Activated naive CD8-positive, alpha-beta T cell treated with anti-CD3 and anti-CD28 coated beads, Interleukin-2, amount 50 U/mL, for 24 hours (primary cell): ENCODE data around the gene GUCA2A.

Source experiments
- ATAC-seq: fragments of 150-1000 bp; cut with Tn5 transposase; one replicate; pipeline ENCODE4 v1.10.0; 2021
- DNase-seq: peaks from one replicate; pipeline ENCODE4 v3.0.0; 2021
- H3K27ac Mint-ChIP-seq: one replicate; pipeline ENCODE4 v1.8.0; 2021; ENCODE audit warnings: mild to moderate bottlenecking, mixed read lengths
- H3K27me3 Mint-ChIP-seq: one replicate; pipeline ENCODE4 v1.8.0; 2021; ENCODE audit warnings: mixed read lengths
- H3K36me3 Mint-ChIP-seq: one replicate; pipeline ENCODE4 v1.8.0; 2021; ENCODE audit warnings: low read depth, mixed read lengths
- H3K4me1 Mint-ChIP-seq: one replicate; pipeline ENCODE4 v1.8.0; 2021; ENCODE audit warnings: mixed read lengths
- H3K4me3 Mint-ChIP-seq: one replicate; pipeline ENCODE4 v1.8.0; 2021; ENCODE audit warnings: mild to moderate bottlenecking, moderate library complexity, mixed read lengths
- H3K9me3 Mint-ChIP-seq: one replicate; pipeline ENCODE4 v1.8.0; 2021; ENCODE audit warnings: mixed read lengths

The GUCA2A gene

DNA sequence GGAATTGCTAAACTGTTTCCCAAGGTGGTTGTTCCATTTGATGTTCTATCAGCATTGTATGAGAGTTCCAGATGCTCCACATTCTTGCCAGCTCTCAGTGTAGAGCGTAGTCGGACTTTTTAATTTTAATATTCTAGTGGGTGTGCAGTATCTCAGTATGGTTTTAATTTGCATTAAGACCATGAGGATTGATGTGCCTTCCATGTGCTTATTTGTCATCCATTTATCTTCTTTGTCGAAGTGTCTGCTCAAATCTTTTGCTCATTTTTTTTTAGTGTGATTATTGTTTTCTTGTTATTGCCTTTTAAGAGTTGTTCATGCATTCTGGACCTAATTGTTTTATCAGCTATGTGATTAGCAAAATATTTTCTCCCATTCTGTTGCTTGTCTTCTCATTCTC, 25.1 kb downstream of the GUCA2A start:
- no peak for ATAC-seq
- no peak overlapping the region for H3K4me3 Mint-ChIP-seq
- no peak overlapping the region for H3K27ac Mint-ChIP-seq
- peaks cover 6% of the 10 kb centered on the region for H3K4me1 Mint-ChIP-seq
- H3K27me3 Mint-ChIP-seq = peaks cover 15% of the 10 kb centered on the region
- H3K9me3 Mint-ChIP-seq = no peaks in the 10 kb centered on the region
- no peak for DNase-seq
- H3K36me3 Mint-ChIP-seq = no peaks in the 10 kb centered on the region

DNA sequence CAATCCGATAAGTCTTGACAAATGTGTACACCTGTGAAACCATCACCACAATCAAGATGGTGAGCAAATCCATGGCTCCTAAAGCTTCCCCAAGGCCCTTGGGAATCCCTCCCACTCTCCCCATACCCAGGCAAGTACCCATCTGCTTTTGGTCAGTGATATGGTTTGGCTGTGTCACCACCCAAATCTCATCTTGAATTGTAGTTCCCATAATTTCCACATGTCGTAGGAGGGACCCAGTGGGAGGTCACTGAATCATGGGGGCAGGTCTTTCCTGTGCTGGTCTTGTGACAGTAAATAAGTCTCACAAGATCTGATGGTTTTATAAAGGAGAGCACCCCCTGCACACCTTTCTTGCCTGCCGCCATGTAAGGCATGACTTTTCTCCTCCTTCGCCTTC, 26.0 kb downstream of the GUCA2A start:
- peaks cover 6% of the 10 kb centered on the region for H3K4me1 Mint-ChIP-seq
- no peak for DNase-seq

DNA sequence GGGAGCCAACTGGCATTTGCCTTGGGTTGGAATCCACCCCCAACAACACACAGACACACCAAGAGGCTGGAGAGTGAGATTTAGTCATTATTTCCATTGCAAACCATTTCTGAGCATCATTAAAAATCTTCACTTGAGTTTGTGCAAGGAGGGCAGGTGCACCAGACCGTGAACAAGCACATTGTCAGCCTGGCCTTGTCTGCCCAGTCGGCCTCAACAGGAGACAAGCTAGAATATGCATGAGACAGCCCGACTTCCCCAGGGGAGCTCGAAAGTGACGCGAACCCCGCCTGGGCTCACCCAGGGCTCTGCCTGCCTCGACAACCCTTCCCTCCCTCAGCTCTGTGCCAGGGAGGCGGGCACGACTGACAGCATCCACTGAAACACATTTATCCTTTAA, 26.8 kb downstream of the GUCA2A start:
- no peaks in the 10 kb centered on the region for H3K36me3 Mint-ChIP-seq
- ATAC-seq = no peak
- no peaks in the 10 kb centered on the region for H3K9me3 Mint-ChIP-seq
- no peak for DNase-seq
- H3K27ac Mint-ChIP-seq = no peak overlapping the region
- no peak overlapping the region for H3K4me3 Mint-ChIP-seq
- peaks cover 14% of the 10 kb centered on the region for H3K27me3 Mint-ChIP-seq
- H3K4me1 Mint-ChIP-seq = no peaks in the 10 kb centered on the region

More for the DNA sequence above, 26.0 kb downstream of the GUCA2A start:
- no peaks in the 10 kb centered on the region for H3K9me3 Mint-ChIP-seq
- no peak overlapping the region for H3K4me3 Mint-ChIP-seq
- peaks cover 14% of the 10 kb centered on the region for H3K27me3 Mint-ChIP-seq
- H3K27ac Mint-ChIP-seq = no peak overlapping the region
- no peak for ATAC-seq
- no peaks in the 10 kb centered on the region for H3K36me3 Mint-ChIP-seq

DNA sequence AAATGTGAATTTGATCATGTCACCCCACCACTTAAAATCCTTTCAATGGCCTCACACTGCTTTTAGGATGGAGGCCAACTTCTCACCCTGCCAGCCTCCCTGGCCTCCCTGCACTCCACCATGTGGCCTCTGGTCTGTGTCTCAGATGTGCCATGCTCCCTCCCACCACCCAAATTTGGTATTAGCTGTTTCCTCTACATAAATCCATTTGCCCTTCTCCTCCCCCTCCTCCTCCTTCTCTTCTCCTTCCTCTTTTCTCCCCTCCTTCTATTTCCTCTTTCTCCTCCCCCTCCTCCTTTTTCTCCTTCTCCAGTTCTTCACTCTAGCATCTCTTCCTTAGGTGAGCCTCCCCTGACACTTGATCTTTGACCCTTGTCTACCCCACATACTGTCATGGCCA, 28.1 kb downstream of the GUCA2A start:
- no peaks in the 10 kb centered on the region for H3K4me1 Mint-ChIP-seq
- peaks cover 9% of the 10 kb centered on the region for H3K27me3 Mint-ChIP-seq
- no peaks in the 10 kb centered on the region for H3K36me3 Mint-ChIP-seq
- no peak for DNase-seq
- no peaks in the 10 kb centered on the region for H3K9me3 Mint-ChIP-seq
- H3K4me3 Mint-ChIP-seq = no peak overlapping the region
- no peak for ATAC-seq
- no peak overlapping the region for H3K27ac Mint-ChIP-seq

DNA sequence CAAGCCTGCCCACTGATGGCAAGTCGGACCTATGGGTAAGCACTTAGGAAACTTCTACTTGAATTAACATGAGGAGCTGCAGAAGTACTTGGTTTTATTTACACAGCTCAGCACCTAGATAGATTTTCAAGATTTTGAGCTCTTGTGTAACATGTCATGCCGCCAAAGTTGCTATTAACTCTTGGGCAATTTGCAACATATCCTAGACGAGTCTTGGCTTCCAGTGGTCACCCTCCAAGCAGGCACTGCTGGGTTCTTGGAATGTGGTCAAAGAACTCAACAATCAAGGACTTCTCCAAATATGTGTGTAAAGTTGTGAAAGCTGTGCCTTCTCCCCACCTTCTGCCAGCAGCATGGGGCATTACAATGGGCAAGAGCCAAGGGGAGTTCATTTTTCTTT, 29.1 kb downstream of the GUCA2A start:
- Mint-ChIP-seq H3K4me3 (no peak overlapping the region), H3K9me3 (no peaks in the 10 kb centered on the region), H3K27me3 (peaks cover 5% of the 10 kb centered on the region), H3K4me1 (no peaks in the 10 kb centered on the region), H3K36me3 (no peaks in the 10 kb centered on the region), H3K27ac (no peak overlapping the region)
- ATAC-seq = no peak
- DNase-seq = no peak

DNA sequence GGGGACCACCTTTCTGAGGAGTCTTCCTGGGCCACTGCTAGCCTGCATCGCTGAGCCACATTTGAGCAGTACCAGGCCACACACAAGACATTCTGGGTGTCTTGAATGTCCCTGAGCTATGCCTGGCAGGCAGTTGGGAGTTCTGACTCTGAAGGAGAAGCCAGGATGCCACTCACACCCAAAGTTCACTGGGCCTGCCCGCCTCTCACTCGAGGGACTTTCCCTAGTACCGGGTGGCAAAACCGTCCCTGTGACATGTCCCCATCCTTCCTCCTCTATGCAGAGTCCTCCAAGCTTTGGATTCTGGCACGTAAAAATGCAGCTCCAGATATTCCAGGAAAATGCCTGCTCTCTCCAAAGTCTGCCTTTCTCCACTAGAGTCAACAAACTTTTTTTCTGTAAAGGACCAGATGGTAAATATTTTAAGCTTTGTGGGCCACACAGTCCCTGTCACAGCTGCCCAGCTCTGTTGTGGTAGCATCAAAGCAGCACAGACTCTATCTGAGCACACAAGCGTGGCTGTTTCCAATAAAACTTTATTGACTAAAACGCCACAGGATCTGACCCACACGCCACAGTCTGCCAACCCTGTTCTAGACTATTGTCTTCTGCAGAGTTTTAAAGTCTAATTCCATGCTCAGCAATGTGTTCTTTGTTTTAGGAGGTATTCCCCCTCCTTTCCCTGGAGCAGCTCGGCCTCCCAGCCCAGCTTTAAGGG, 30.6 kb downstream of the GUCA2A start:
- ATAC-seq (no peak), DNase-seq (no peak)
- H3K27ac Mint-ChIP-seq = no peak overlapping the region
- H3K9me3 Mint-ChIP-seq = no peaks in the 10 kb centered on the region
- peaks cover 9% of the 10 kb centered on the region for H3K27me3 Mint-ChIP-seq
- no peaks in the 10 kb centered on the region for H3K36me3 Mint-ChIP-seq
- H3K4me3 Mint-ChIP-seq = no peak overlapping the region
- no peaks in the 10 kb centered on the region for H3K4me1 Mint-ChIP-seq

DNA sequence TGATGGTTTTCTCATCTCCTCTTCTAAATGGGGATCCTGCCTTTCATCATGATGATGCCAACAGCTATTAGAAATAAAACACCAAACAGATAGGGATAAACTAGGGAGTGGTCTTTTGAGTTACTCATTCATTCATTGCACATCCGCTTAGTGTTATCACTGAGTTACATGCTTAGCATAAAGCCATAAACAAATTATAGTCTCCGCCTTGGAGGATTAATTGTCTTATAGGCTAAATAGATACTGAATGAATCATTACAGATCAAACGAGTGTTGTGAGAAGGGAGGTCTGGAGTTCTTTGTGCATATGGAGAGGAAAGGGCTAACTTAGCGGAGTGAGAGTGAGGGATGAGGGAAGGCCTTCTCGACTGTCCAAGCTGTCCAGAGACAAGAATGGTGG, 31.2 kb downstream of the GUCA2A start:
- Mint-ChIP-seq H3K36me3 (no peaks in the 10 kb centered on the region), H3K9me3 (no peaks in the 10 kb centered on the region), H3K4me3 (no peak overlapping the region), H3K4me1 (no peaks in the 10 kb centered on the region), H3K27me3 (peaks cover 13% of the 10 kb centered on the region), H3K27ac (no peak overlapping the region)
- no peak for DNase-seq
- ATAC-seq = no peak

DNA sequence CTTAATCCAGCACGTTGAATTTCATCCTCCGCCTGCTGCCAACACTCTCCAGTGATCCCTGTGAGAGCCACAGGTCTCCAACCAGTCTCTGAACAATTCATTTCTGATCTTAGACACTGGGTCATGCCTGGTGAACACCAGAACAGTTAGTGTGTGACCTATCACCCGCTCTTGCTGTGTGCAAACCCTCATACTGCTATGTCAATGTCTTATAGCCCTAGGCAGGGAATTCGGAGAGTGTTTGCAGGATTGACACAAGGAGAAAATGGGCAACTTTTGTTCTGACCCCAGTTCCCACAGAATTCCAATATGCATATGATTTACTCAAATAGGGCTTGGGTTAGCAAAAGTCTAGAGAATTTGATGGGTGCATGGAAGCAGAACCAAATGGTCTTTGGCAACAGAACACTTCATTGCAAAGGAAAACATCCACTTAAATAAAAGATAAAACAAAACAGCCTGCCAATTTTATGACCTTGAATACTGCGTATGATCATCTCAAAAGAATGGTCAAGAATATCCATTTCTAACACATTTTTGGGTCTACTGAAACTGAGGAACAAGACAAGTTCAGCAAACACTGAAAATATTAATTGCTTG, 34.4 kb downstream of the GUCA2A start:
- H3K4me3 Mint-ChIP-seq = no peak overlapping the region
- H3K27me3 Mint-ChIP-seq = peaks cover 13% of the 10 kb centered on the region
- no peak for ATAC-seq
- no peak for DNase-seq
- H3K36me3 Mint-ChIP-seq = no peaks in the 10 kb centered on the region
- no peaks in the 10 kb centered on the region for H3K9me3 Mint-ChIP-seq
- no peaks in the 10 kb centered on the region for H3K4me1 Mint-ChIP-seq
- H3K27ac Mint-ChIP-seq = no peak overlapping the region

DNA sequence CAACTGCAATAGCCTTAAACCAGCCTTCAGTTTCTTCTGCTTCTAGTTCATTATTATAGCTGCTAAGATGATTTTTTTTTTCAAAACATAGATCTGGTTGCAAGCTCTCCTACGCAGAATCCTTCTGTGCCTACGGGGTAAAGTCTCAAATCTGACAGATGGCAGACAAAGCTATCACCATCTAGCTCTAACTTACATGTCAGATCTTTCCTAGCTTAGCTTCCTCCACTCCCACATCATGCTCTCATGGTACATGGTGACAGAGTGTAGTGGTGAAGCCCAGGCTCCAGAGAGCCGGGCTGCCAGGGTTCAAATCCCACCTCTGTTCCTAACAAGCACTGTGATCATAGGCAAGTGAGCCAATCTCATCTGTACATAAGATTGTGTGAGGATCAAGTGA, 35.6 kb downstream of the GUCA2A start:
- H3K9me3 Mint-ChIP-seq = no peaks in the 10 kb centered on the region
- no peak overlapping the region for H3K4me3 Mint-ChIP-seq
- H3K4me1 Mint-ChIP-seq = no peaks in the 10 kb centered on the region
- no peak for DNase-seq
- H3K27ac Mint-ChIP-seq = no peak overlapping the region
- no peak for ATAC-seq
- no peaks in the 10 kb centered on the region for H3K36me3 Mint-ChIP-seq
- peaks cover 13% of the 10 kb centered on the region for H3K27me3 Mint-ChIP-seq

DNA sequence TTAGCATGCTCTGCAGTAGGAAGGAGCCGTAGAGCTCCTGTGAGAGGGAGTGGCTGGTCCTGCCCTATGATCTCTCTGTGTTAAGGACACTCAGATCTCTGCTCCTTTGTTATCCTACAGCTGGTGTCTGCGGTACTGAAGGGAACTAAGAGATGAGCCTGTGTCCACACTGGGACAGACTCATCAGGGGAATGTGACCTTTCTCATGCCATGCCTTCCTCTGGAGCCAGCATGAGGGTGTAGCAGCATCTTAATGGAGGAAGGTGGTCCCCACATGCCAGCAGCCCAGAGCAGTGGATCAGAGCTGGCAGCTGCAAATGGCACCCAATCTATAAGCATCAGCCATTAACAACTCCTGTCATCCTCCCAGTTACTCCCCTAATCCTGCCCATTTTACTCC, 36.0 kb downstream of the GUCA2A start:
- H3K4me3 Mint-ChIP-seq = no peak overlapping the region
- DNase-seq (no peak), ATAC-seq (no peak)
- no peaks in the 10 kb centered on the region for H3K36me3 Mint-ChIP-seq
- no peak overlapping the region for H3K27ac Mint-ChIP-seq
- no peaks in the 10 kb centered on the region for H3K9me3 Mint-ChIP-seq
- peaks cover 13% of the 10 kb centered on the region for H3K27me3 Mint-ChIP-seq
- no peaks in the 10 kb centered on the region for H3K4me1 Mint-ChIP-seq

DNA sequence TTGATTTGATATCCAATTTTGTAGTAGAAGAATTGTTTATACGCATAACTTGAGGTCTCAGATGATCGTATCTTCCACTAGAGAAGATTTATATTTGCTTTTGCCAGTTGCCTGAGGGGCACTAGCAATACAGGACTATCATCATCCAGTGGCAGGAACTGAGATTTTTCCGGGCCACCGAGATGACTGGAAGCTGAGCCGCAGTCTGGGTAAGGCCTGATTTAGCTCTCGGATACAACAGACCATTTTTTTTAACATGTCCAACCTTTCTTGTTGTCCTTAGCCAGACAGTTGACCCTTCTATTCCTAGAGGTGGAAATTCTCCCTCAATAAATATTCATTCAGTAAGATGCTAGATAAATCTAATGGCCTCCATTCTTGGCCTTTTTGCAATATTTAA, 36.8 kb downstream of the GUCA2A start:
- ATAC-seq (no peak), DNase-seq (no peak)
- Mint-ChIP-seq H3K4me1 (no peaks in the 10 kb centered on the region), H3K4me3 (no peak overlapping the region), H3K27ac (no peak overlapping the region), H3K9me3 (no peaks in the 10 kb centered on the region), H3K27me3 (peaks cover 15% of the 10 kb centered on the region), H3K36me3 (no peaks in the 10 kb centered on the region)

DNA sequence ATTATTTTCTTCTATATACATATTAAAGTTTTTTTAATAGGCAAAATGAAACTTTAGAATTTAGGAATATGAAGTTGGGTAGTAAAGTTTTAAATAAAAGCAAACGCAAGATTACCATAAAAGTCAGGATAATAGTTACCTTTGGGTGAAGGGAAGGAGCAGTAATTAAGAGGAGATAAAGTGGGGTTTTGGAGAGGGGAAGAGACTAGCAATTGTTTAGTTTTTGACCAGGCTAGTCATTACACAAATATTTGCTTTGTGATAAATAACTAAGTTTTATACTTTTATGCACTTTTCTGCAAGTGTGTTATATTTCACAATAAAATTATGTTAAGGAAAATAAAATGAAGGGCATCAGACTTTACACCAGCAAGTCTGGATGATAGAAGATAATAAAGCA, 39.0 kb downstream of the GUCA2A start:
- ATAC-seq = no peak
- no peak for DNase-seq
- Mint-ChIP-seq H3K4me1 (no peaks in the 10 kb centered on the region), H3K27ac (no peak overlapping the region), H3K27me3 (peaks cover 16% of the 10 kb centered on the region), H3K36me3 (peaks cover 2% of the 10 kb centered on the region), H3K4me3 (no peak overlapping the region), H3K9me3 (no peaks in the 10 kb centered on the region)

DNA sequence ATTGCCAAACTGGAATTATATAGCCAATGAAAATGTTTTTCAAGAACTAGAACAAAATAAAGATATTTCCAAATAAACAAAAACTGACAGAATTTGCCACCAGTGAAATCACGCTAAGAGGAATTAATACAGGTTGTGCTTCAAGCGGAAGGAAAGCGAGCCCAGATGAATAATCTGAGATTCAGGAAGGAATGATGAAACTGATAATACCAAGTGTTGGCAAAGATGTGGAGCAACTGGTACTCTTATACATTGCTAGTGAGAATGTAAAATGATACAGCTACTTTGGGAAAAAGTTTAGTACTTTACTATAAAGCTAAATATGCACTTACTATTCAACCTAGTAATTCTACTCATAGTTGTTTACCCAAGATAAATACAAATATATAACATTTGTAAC, 42.1 kb downstream of the GUCA2A start:
- Mint-ChIP-seq H3K36me3 (peaks cover 2% of the 10 kb centered on the region), H3K27me3 (peaks cover 9% of the 10 kb centered on the region)

DNA sequence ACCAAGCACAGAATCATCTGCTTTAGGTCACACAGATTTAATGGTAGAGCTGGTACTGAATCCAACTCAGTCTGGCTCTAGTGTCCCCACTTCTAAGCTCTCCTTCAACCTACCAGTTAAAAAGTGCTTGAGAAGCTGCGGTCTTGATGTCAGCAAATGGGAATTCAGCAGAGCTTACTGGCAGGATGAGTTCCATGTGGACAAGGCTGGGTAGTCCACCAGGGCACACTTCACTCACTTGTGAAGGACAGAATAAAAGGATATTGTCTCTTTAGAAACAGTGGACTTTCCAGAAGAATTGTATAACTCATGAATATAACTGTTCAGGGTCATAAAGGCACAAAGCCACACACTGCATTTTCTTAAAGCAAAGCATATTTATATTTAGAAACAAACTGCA, 46.4 kb downstream of the GUCA2A start:
- peaks cover 19% of the 10 kb centered on the region for H3K27me3 Mint-ChIP-seq
- no peak overlapping the region for H3K4me3 Mint-ChIP-seq
- ATAC-seq (no peak), DNase-seq (no peak)
- H3K27ac Mint-ChIP-seq = no peak overlapping the region
- peaks cover 2% of the 10 kb centered on the region for H3K36me3 Mint-ChIP-seq
- no peaks in the 10 kb centered on the region for H3K9me3 Mint-ChIP-seq
- H3K4me1 Mint-ChIP-seq = no peaks in the 10 kb centered on the region

More for the DNA sequence above, 42.1 kb downstream of the GUCA2A start:
- H3K4me1 Mint-ChIP-seq = no peaks in the 10 kb centered on the region
- no peak overlapping the region for H3K27ac Mint-ChIP-seq
- H3K9me3 Mint-ChIP-seq = no peaks in the 10 kb centered on the region
- no peak for ATAC-seq
- no peak for DNase-seq
- H3K4me3 Mint-ChIP-seq = no peak overlapping the region

DNA sequence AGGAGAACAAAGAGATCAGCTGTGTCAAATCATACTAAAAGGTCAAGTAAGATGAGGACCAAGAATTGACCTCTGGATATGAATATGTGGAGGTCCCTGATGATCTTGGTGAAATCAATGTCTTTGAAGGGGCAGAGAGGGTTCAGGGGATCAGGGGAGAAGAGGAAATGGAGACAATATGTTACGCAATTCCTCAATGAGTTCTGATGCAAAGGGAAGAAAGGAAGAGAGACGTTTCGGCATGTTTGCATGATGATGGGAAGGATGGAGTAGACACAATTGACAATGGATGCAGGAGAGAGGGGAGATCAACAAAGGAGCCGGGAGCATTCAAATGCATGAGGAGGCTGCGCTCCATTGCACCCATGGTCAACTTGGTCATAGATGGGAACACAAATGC, 47.3 kb downstream of the GUCA2A start:
- Mint-ChIP-seq H3K27me3 (peaks cover 19% of the 10 kb centered on the region), H3K27ac (no peak overlapping the region), H3K4me3 (no peak overlapping the region), H3K36me3 (peaks cover 2% of the 10 kb centered on the region), H3K9me3 (no peaks in the 10 kb centered on the region), H3K4me1 (no peaks in the 10 kb centered on the region)
- ATAC-seq = no peak
- DNase-seq = no peak

DNA sequence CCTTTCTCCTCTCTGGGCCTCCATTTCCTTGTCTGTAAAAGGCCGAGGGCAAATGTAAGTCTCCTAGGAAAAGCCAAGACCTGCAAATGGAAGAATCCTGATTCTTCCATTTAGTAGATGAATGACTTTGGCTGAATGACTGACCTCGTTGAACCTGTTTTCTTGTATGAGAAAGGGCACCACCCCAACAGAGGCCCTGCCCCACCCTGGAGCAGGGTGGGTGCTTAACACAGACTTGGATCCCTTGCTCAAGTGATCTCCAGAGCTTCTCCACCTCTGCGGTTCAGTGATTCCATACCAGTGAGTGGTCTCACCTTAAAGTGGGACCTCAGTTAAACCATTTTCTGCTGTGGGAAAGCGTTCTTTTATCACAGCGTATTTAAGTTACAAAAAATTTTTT, 50.3 kb downstream of the GUCA2A start:
- Mint-ChIP-seq H3K36me3 (no peaks in the 10 kb centered on the region), H3K9me3 (no peaks in the 10 kb centered on the region), H3K27me3 (peaks cover 22% of the 10 kb centered on the region), H3K27ac (no peak overlapping the region), H3K4me1 (no peaks in the 10 kb centered on the region), H3K4me3 (no peak overlapping the region)
- DNase-seq (no peak), ATAC-seq (no peak)
